GM12873 (cell line): ENCODE measurements around the gene IDUA.

Experiments used
- TF ChIP-seq, protein P1 (sequence below): IDR thresholded peaks from 2 replicates; pipeline ENCODE4 v1.5.1; 2012; ENCODE audit warnings: low read depth, mild to moderate bottlenecking, moderate library complexity, low read length, control low read depth; ENCODE audit not compliant: insufficient read depth; ENCODE audit errors: missing control alignments

IDUA gene

DNA sequence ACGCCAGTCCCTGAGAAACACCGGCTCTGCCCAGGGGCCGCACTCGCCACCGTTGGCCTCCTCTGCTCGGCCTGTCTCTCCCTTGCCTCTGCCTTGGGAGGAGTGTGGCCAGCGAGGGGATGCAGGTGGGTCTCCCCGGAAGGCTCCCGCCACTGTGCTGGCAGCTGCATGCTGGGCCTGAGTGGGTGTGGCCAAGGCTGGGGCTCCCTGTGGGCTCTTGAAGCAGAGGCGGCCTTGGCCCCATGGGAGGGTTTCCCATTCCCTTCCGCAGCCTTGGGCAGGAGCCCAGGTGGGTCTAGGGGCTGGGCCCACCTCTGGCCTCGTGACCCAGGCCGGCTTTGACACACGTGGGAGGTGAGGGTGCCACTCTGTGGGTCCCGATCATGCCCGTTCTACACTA is 43.7 kb downstream of the IDUA start:
- TF ChIP-seq, protein P1, sequence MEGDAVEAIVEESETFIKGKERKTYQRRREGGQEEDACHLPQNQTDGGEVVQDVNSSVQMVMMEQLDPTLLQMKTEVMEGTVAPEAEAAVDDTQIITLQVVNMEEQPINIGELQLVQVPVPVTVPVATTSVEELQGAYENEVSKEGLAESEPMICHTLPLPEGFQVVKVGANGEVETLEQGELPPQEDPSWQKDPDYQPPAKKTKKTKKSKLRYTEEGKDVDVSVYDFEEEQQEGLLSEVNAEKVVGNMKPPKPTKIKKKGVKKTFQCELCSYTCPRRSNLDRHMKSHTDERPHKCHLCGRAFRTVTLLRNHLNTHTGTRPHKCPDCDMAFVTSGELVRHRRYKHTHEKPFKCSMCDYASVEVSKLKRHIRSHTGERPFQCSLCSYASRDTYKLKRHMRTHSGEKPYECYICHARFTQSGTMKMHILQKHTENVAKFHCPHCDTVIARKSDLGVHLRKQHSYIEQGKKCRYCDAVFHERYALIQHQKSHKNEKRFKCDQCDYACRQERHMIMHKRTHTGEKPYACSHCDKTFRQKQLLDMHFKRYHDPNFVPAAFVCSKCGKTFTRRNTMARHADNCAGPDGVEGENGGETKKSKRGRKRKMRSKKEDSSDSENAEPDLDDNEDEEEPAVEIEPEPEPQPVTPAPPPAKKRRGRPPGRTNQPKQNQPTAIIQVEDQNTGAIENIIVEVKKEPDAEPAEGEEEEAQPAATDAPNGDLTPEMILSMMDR, result no peak

DNA sequence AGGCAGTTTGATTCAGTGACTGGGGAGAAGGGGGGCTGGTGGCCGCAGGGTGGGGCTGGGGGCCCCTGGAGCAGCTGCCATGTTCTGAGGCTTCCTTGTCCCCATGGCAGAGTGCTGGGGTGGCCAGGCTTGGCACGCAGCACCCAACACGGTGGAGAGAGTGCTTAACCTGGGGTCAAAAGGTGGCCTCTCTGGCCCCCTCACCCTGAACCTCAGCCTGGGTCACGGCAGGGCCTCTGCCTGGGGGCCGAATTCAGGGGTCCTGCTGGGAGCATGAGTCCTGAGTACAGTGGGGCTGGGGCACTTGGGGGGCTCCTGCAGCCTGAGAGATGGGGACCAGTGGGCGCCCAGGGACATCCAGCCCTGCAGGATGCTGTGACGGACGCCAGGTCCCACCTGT is 44.5 kb downstream of the IDUA start:
- TF ChIP-seq, protein P1, result no peak

DNA sequence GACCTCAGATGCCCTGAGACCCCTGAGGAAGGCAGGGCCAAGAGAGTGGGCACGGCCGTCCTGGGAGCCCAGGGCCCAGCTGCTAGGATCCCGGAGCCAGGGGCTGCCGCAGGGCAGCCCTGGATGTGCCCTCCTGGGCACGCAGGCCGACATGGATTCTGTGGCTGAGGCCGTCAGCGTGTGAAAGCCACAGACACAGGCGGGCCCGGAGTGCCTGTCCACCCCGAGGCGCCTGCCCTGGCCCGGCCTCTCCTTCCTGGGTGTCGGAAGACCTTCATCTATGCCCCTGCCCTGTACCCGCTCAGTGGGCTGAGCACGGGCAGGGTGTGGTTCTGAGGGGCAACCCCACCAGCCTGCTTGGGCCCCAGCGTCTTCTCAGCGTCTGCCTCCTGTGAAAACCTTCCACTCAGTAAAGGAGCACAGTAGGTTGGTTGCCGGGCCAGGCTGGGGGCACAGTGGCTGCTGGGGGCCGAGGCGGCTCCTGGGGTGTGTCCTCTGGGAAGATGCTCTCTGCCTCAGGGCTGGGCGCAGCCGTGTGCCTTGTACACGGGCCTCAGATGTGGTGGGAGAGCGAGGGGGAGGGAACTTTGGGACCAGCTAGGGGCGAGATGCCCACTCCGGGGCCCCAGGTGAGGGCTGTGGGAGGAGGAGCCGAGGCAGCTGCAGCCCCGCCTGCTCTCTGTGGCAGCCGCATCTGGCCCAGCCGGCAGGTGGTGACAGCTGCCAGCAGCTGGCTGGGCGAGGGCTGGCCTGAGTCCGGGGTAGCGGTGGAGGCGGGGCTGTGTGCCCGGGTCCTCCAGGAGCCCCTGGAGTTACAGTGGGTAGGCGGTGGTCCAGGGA is 45.3 kb downstream of the IDUA start:
- TF ChIP-seq, protein P1, result no peak

DNA sequence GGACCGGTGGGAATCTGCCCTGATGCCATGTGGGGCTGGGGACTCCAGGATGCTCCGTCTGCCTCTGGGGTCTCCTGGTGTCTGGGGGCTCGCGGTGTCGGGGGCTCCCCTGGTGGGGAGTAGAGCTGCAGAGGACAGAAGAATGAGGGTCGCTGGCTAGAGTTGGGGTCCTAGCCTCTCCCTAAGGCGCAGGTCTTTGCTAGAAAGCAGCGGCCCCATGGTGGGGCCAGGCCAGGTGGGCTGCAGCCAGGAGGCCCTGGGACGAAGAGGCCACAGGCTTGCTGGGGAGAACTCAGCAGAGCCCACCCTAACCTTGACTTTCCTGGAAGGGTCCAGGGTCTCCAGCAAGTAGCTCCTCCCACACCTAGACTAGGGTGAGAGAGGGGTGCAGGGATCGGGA is 46.0 kb downstream of the IDUA start:
- TF ChIP-seq, protein P1, result no peak

DNA sequence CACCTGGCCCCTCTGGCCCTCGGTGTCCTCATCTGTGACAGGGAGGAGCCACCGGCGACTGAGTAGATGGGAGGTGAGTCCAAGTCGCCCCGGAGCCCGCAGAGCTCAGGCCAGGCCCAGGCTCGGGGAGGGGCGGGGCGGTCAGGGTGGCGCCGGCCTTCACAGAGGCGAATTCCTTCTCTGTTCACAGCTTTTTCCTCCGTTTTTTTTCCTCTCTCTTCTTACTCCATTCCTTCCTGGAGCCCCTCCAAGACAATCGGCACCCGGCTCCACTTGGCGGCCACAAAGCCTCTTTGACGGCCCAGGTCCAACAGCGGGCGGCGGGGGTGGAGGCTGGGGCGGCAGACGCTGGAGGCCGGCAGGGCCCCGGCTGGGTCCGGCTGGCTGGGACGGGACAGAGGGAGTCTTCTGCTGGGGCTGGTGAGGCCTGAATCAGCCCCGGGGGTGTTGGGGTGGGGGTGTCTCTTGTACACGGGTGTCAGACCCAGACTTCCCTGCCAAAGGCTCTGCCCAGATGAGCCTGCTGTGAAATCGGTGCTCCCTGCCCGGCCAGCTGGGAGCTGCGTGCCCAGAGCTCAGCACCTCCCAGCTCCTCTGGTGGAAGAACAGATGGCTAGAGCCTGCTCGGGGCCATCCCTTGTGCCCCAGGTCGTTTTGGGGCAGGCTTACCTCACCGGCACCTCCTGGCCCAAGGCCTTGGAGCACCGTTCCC is 47.2 kb downstream of the IDUA start:
- TF ChIP-seq, protein P1, result no peak

DNA sequence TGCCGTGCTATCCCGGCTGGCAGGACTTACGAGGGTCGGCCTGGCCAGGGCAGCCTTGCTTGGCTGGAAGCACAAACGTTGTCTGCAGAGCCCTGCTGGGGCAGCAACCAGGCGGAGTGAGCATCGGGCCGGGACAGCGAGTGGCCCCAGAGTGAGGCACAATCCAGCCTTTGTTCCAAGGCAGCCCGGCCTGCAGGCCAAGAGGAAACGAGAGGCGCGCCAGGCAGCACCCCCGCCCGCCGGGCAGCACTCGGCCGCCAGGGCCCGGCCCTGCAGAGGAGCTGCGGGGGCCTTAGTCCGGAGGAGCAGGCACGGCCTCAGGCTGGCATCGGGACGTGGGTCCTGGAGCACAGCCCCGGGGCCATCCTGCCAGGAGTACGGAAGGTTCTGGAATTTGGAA is 48.7 kb downstream of the IDUA start:
- TF ChIP-seq, protein P1, result no peak

DNA sequence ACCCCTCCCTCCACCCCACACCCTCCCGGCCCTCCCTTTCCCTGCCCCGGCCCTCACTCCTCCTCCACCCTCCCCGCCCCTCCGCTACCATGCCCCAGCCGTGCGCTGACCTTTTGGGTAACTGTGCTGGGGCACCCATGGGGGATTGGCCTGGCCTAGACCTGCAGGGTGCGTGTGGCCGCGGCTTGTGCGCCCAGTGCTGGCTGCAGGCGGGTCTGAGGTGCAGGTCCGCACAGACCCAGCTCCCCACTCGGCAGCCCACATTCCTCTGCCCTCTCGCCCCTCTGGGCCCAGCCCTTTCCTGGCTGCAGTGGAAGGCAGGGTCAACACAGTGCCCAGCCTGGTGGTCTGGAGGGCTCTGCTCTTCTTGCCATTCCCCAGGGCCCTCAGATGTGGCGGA is 49.3 kb downstream of the IDUA start:
- TF ChIP-seq, protein P1, result no peak
